AG09319 (cell line): ENCODE measurements around the gene SLC26A4.

Source experiments
- DNase-seq: peaks from one replicate; pipeline ENCODE4 v3.0.0-alpha.2; 2010; ENCODE audit warnings: low read depth; ENCODE audit errors: extremely low read depth
- CTCF ChIP-seq: IDR thresholded peaks from 2 replicates; pipeline ENCODE4 v1.5.1; 2011; ENCODE audit warnings: low read depth, mild to moderate bottlenecking, inconsistent platforms, low read length, moderate library complexity

SLC26A4 gene

GRCh38 chr7:107694386-107694785 is 33.8 kb downstream of the SLC26A4 start:
- no peak for DNase-seq
- TF ChIP-seq CTCF = no peak

- no peak for TF ChIP-seq CTCF
- DNase-seq = no peak
Measured at GRCh38 chr7:107696330-107696946, 35.8 kb downstream of the SLC26A4 start.

- DNase-seq = no peak
- TF ChIP-seq CTCF = no peak
Measured at GRCh38 chr7:107697321-107698049, 36.9 kb downstream of the SLC26A4 start.

GRCh38 chr7:107700570-107700969 is 39.9 kb downstream of the SLC26A4 start:
- no peak for DNase-seq

GRCh38 chr7:107701191-107701590 is 40.6 kb downstream of the SLC26A4 start:
- TF ChIP-seq CTCF = no peak
- DNase-seq = no peak

More at GRCh38 chr7:107700570-107700969, 39.9 kb downstream of the SLC26A4 start:
- TF ChIP-seq CTCF = no peak

GRCh38 chr7:107703219-107703618 is 42.6 kb downstream of the SLC26A4 start:
- no peak for DNase-seq
- no peak for TF ChIP-seq CTCF

GRCh38 chr7:107703872-107704271 is 43.2 kb downstream of the SLC26A4 start:
- no peak for DNase-seq
- TF ChIP-seq CTCF = no peak
